Measurements from ENCODE around the gene LDLRAD4.

The LDLRAD4 gene

GRCh38 chr18:13577091-13577697, 358.6 kb downstream of the LDLRAD4 start:
- TF ChIP-seq GATA3 (IDR thresholded peaks at IDR 0.05; ENCODE audit: low read depth, low read length) (no peak), GATA2 (IDR thresholded peaks at IDR 0.05; ENCODE audit: low read depth, low read length) (no peak)

- TF ChIP-seq GATA2 (IDR thresholded peaks at IDR 0.05; ENCODE audit: low read depth, low read length) = no peak
- no peak for TF ChIP-seq GATA3 (IDR thresholded peaks at IDR 0.05; ENCODE audit: low read depth, low read length)
Measured at GRCh38 chr18:13577781-13578180, 359.2 kb downstream of the LDLRAD4 start.

GRCh38 chr18:13578400-13578799, 359.8 kb downstream of the LDLRAD4 start:
- no peak for TF ChIP-seq GATA2 (IDR thresholded peaks at IDR 0.05; ENCODE audit: low read depth, low read length)
- no peak for TF ChIP-seq GATA3 (IDR thresholded peaks at IDR 0.05; ENCODE audit: low read depth, low read length)

- no peak for TF ChIP-seq GATA3 (IDR thresholded peaks at IDR 0.05; ENCODE audit: low read depth, low read length)
- TF ChIP-seq GATA2 (IDR thresholded peaks at IDR 0.05; ENCODE audit: low read depth, low read length) = no peak
Measured at GRCh38 chr18:13579874-13580273, 361.3 kb downstream of the LDLRAD4 start.

GRCh38 chr18:13580351-13580750, 361.8 kb downstream of the LDLRAD4 start:
- no peak for TF ChIP-seq GATA3 (IDR thresholded peaks at IDR 0.05; ENCODE audit: low read depth, low read length)
- TF ChIP-seq GATA2 (IDR thresholded peaks at IDR 0.05; ENCODE audit: low read depth, low read length) = no peak

- TF ChIP-seq GATA3 (IDR thresholded peaks at IDR 0.05; ENCODE audit: low read depth, low read length) (no peak), GATA2 (IDR thresholded peaks at IDR 0.05; ENCODE audit: low read depth, low read length) (no peak)
Measured at GRCh38 chr18:13580991-13581390, 362.4 kb downstream of the LDLRAD4 start.

GRCh38 chr18:13581496-13582177, 363.1 kb downstream of the LDLRAD4 start:
- TF ChIP-seq GATA3 (IDR thresholded peaks at IDR 0.05; ENCODE audit: low read depth, low read length) (no peak), GATA2 (IDR thresholded peaks at IDR 0.05; ENCODE audit: low read depth, low read length) (no peak)

GRCh38 chr18:13582178-13582670, 363.7 kb downstream of the LDLRAD4 start:
- TF ChIP-seq GATA2 (IDR thresholded peaks at IDR 0.05; ENCODE audit: low read depth, low read length) = no peak
- TF ChIP-seq GATA3 (IDR thresholded peaks at IDR 0.05; ENCODE audit: low read depth, low read length) = no peak

- TF ChIP-seq GATA3 (IDR thresholded peaks at IDR 0.05; ENCODE audit: low read depth, low read length) = no peak
- no peak for TF ChIP-seq GATA2 (IDR thresholded peaks at IDR 0.05; ENCODE audit: low read depth, low read length)
Measured at GRCh38 chr18:13583576-13584550, 365.3 kb downstream of the LDLRAD4 start.

- TF ChIP-seq GATA3 (IDR thresholded peaks at IDR 0.05; ENCODE audit: low read depth, low read length) = no peak
- peak; percentile 63 for TF ChIP-seq GATA2 (IDR thresholded peaks at IDR 0.05; ENCODE audit: low read depth, low read length)
Measured at GRCh38 chr18:13584825-13585224, 366.3 kb downstream of the LDLRAD4 start.

GRCh38 chr18:13585379-13586153, 367.0 kb downstream of the LDLRAD4 start:
- TF ChIP-seq GATA2 (IDR thresholded peaks at IDR 0.05; ENCODE audit: low read depth, low read length) (no peak; the same call in 1 of the 2 replicates), GATA3 (IDR thresholded peaks at IDR 0.05; ENCODE audit: low read depth, low read length) (peak; percentile 32; the same call in 1 of the 2 replicates)

- no peak for TF ChIP-seq GATA2 (IDR thresholded peaks at IDR 0.05; ENCODE audit: low read depth, low read length)
- TF ChIP-seq GATA3 (IDR thresholded peaks at IDR 0.05; ENCODE audit: low read depth, low read length) = no peak
Measured at GRCh38 chr18:13587001-13587400, 368.4 kb downstream of the LDLRAD4 start.

GRCh38 chr18:13587477-13587876, 368.9 kb downstream of the LDLRAD4 start:
- TF ChIP-seq GATA2 (IDR thresholded peaks at IDR 0.05; ENCODE audit: low read depth, low read length) (no peak), GATA3 (IDR thresholded peaks at IDR 0.05; ENCODE audit: low read depth, low read length) (no peak)
